ENCODE measurements around the gene MYO5C.

DNA sequence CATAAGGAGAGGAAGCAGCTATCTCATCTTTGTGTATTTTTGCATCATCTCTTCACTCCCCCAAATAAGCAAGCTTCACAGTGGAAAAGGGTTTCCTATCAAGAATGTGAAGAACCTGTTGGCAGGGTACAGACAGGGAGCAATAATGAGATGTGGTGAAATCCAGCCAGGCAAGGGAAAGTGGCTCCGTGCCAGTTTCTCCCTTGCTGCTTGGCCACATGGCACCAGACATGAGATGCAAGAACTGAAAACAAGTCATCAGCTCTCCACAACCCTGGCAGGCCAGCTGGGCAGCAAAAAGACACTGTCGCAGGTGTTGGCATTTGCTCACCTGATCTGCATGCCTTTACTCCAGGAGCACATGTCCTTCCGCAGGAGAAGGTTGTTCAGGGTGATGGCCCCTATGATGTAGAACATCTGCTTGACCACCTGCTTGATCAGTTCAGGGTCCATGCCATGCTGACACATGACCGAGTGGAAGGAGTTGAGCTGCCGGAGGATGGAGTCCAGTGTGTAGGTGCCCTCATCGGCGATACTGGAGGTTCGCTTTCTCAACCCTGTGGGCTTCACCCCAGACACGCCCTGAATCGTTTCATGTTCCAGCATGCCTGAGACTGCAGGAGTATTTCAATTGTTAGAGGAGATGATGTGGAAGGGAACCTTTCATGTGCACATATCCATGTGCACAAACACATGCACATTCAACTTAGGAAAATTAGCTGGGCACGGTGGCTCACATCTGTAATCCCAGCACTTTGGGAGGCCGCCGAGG, 23.3 kb upstream of the MYO5C start:
- TF ChIP-seq, protein P1, sequence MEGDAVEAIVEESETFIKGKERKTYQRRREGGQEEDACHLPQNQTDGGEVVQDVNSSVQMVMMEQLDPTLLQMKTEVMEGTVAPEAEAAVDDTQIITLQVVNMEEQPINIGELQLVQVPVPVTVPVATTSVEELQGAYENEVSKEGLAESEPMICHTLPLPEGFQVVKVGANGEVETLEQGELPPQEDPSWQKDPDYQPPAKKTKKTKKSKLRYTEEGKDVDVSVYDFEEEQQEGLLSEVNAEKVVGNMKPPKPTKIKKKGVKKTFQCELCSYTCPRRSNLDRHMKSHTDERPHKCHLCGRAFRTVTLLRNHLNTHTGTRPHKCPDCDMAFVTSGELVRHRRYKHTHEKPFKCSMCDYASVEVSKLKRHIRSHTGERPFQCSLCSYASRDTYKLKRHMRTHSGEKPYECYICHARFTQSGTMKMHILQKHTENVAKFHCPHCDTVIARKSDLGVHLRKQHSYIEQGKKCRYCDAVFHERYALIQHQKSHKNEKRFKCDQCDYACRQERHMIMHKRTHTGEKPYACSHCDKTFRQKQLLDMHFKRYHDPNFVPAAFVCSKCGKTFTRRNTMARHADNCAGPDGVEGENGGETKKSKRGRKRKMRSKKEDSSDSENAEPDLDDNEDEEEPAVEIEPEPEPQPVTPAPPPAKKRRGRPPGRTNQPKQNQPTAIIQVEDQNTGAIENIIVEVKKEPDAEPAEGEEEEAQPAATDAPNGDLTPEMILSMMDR (IDR thresholded peaks at IDR 0.05), result no peak
- TF ChIP-seq EP300 (IDR thresholded peaks at IDR 0.05) (no peak), POLR2A (IDR thresholded peaks at IDR 0.05) (no peak), POLR2AphosphoS5 (IDR thresholded peaks at IDR 0.05) (no peak)
